ACC112 (cell line): Measurements from ENCODE around the gene RETREG1.
A peak's percentile ranks its signal among the peaks of the same experiment; 100 is the strongest.

Experiments
- H2AFZ ChIP-seq: fragments of 200-600 bp; sonication (generic); one replicate; pipeline ENCODE4 v1.6.0; 2017; ENCODE audit warnings: antibody characterized with exemption, low read length; ENCODE audit not compliant: unreplicated experiment
- H3K27ac ChIP-seq: fragments of 200-600 bp; sonication (generic); 2 replicates; pipeline ENCODE4 v1.5.1; 2014; ENCODE audit warnings: low read depth, mild to moderate bottlenecking, antibody characterized with exemption, low read length, moderate library complexity
- H3K27me3 ChIP-seq: fragments of 200-600 bp; sonication (generic); 2 replicates; pipeline ENCODE4 v1.6.1; 2014; ENCODE audit warnings: mild to moderate bottlenecking, antibody characterized with exemption, low read length, moderate library complexity, mixed read lengths; ENCODE audit not compliant: insufficient read depth
- H3K36me3 ChIP-seq: fragments of 200-600 bp; sonication (generic); 2 replicates; pipeline ENCODE4 v1.6.1; 2016; ENCODE audit warnings: mild to moderate bottlenecking, antibody characterized with exemption, low read length, moderate library complexity, mixed read lengths; ENCODE audit not compliant: insufficient read depth
- H3K4me1 ChIP-seq: fragments of 200-600 bp; sonication (generic); one replicate; pipeline ENCODE4 v1.6.1; 2016; ENCODE audit warnings: low read length, mixed read lengths; ENCODE audit not compliant: insufficient read depth, unreplicated experiment, control insufficient read depth
- H3K4me3 ChIP-seq: fragments of 200-600 bp; sonication (generic); 2 replicates; pipeline ENCODE4 v1.5.1; 2014; ENCODE audit warnings: mild to moderate bottlenecking, low read depth, low read length
- H3K79me2 ChIP-seq: fragments of 200-600 bp; sonication (generic); one replicate; pipeline ENCODE4 v1.6.0; 2016; ENCODE audit warnings: low read length; ENCODE audit not compliant: control insufficient read depth, unreplicated experiment, insufficient read depth

The RETREG1 gene

GRCh38 chr5:16554110-16554509 is 62.7 kb downstream of the RETREG1 start:
- H3K4me3 ChIP-seq = no peak overlapping the region
- no peak overlapping the region for H3K27ac ChIP-seq
- no peaks in the 10 kb centered on the region for H3K27me3 ChIP-seq
- peaks cover 7% of the 10 kb centered on the region for H3K4me1 ChIP-seq
- no peak overlapping the region for H2AFZ ChIP-seq
- H3K79me2 ChIP-seq = no peaks in the 10 kb centered on the region
- no peaks in the 10 kb centered on the region for H3K36me3 ChIP-seq

GRCh38 chr5:16552666-16553343 is 64.0 kb downstream of the RETREG1 start:
- Histone ChIP-seq H3K4me3 (no peak overlapping the region), H3K27me3 (no peaks in the 10 kb centered on the region), H3K27ac (no peak overlapping the region), H3K79me2 (no peaks in the 10 kb centered on the region), H3K4me1 (peaks cover 9% of the 10 kb centered on the region), H3K36me3 (no peaks in the 10 kb centered on the region), H2AFZ (no peak overlapping the region)

- Histone ChIP-seq H3K27ac (no peak overlapping the region), H3K4me3 (no peak overlapping the region), H3K79me2 (no peaks in the 10 kb centered on the region), H2AFZ (no peak overlapping the region), H3K27me3 (no peaks in the 10 kb centered on the region), H3K4me1 (peaks cover 9% of the 10 kb centered on the region), H3K36me3 (no peaks in the 10 kb centered on the region)
These were observed 65.2 kb downstream of the RETREG1 start for GRCh38 chr5:16551628-16552027.

- Histone ChIP-seq H3K27me3 (no peaks in the 10 kb centered on the region), H2AFZ (no peak overlapping the region), H3K36me3 (no peaks in the 10 kb centered on the region), H3K79me2 (no peaks in the 10 kb centered on the region), H3K27ac (no peak overlapping the region), H3K4me1 (peaks cover 9% of the 10 kb centered on the region), H3K4me3 (no peak overlapping the region)
These were observed 66.4 kb downstream of the RETREG1 start for GRCh38 chr5:16550316-16550952.

GRCh38 chr5:16549491-16550206 is 67.1 kb downstream of the RETREG1 start:
- 0 out of 2 replicates have a peak overlapping the region, but pooled peaks have one; percentile 31 for H3K4me3 ChIP-seq
- H3K27ac ChIP-seq = no peak overlapping the region
- H3K4me1 ChIP-seq = peaks cover 9% of the 10 kb centered on the region
- no peaks in the 10 kb centered on the region for H3K27me3 ChIP-seq
- H2AFZ ChIP-seq = peak overlapping the region; percentile 0
- no peaks in the 10 kb centered on the region for H3K79me2 ChIP-seq
- no peaks in the 10 kb centered on the region for H3K36me3 ChIP-seq

- H3K4me1 ChIP-seq = peaks cover 9% of the 10 kb centered on the region
- no peak overlapping the region for H3K27ac ChIP-seq
- no peaks in the 10 kb centered on the region for H3K27me3 ChIP-seq
- no peaks in the 10 kb centered on the region for H3K79me2 ChIP-seq
- peak overlapping the region; percentile 0 for H2AFZ ChIP-seq
- no peak overlapping the region for H3K4me3 ChIP-seq
- H3K36me3 ChIP-seq = no peaks in the 10 kb centered on the region
These were observed 68.0 kb downstream of the RETREG1 start for GRCh38 chr5:16548812-16549211.

GRCh38 chr5:16548115-16548514 is 68.7 kb downstream of the RETREG1 start:
- Histone ChIP-seq H3K4me3 (no peak overlapping the region), H3K27ac (no peak overlapping the region), H3K4me1 (peaks cover 10% of the 10 kb centered on the region), H3K79me2 (no peaks in the 10 kb centered on the region), H2AFZ (no peak overlapping the region), H3K27me3 (no peaks in the 10 kb centered on the region), H3K36me3 (no peaks in the 10 kb centered on the region)

- Histone ChIP-seq H3K27ac (no peak overlapping the region), H3K27me3 (no peaks in the 10 kb centered on the region), H3K4me1 (peaks cover 15% of the 10 kb centered on the region), H3K36me3 (no peaks in the 10 kb centered on the region), H3K4me3 (no peak overlapping the region), H3K79me2 (no peaks in the 10 kb centered on the region), H2AFZ (no peak overlapping the region)
These were observed 69.5 kb downstream of the RETREG1 start for GRCh38 chr5:16547200-16547842.

- Histone ChIP-seq H3K79me2 (no peaks in the 10 kb centered on the region), H3K4me3 (no peak overlapping the region), H3K36me3 (no peaks in the 10 kb centered on the region), H3K27ac (no peak overlapping the region), H3K27me3 (no peaks in the 10 kb centered on the region), H3K4me1 (peaks cover 15% of the 10 kb centered on the region), H2AFZ (no peak overlapping the region)
These were observed 70.1 kb downstream of the RETREG1 start for GRCh38 chr5:16546732-16547131.

- Histone ChIP-seq H2AFZ (no peak overlapping the region), H3K36me3 (no peaks in the 10 kb centered on the region), H3K4me1 (peaks cover 25% of the 10 kb centered on the region), H3K27ac (no peak overlapping the region), H3K79me2 (no peaks in the 10 kb centered on the region), H3K27me3 (no peaks in the 10 kb centered on the region), H3K4me3 (no peak overlapping the region)
These were observed 72.0 kb downstream of the RETREG1 start for GRCh38 chr5:16544607-16545374.
